Endothelial cell of umbilical vein (primary cell): ENCODE measurements around the gene LPA. TPM values are rescaled to one million over a fixed set of nuclear protein-coding genes. Genes with fewer than 3 reads are reported as not detected.

Source experiments
- BruUV-seq: library from RNA; stranded (reverse); fragments of 400-500 nt; replicated peaks from 2 replicates; lab custom pipeline; 2021; lab: Mats Ljungman, UMichigan
- CTCF ChIA-PET: fragments of 300-600, 350-600 bp; sonication (Branson Sonifier 250); formaldehyde crosslinking; loops from one replicate; lab custom pipeline; 2021; ENCODE audit warnings: antibody characterized with exemption, inconsistent platforms; lab: Charles Lee
- POLR2A ChIA-PET: fragments of 300-600, 350-600 bp; sonication (Branson Sonifier 250); formaldehyde crosslinking; loops from one replicate; lab custom pipeline; 2021; ENCODE audit warnings: antibody characterized with exemption, inconsistent platforms; lab: Charles Lee
- DNase-seq: peaks from one replicate; pipeline ENCODE4 v3.0.0-alpha.2; 2011; ENCODE audit warnings: low read depth, low spot score
- FAIRE-seq: peaks from 2 replicates; lab custom pipeline; 2011; peaks lifted over from hg19 to GRCh38; lab: Jason Lieb, UNC
- H2AFZ ChIP-seq: 2 replicates; pipeline ENCODE4 v1.6.0; 2012; ENCODE audit warnings: low read depth, low read length, control low read depth, inconsistent platforms
- H3K27ac ChIP-seq: 2 replicates; pipeline ENCODE4 v1.5.1; 2011; ENCODE audit warnings: low read depth, mild to moderate bottlenecking, control low read depth, low read length, moderate library complexity; ENCODE audit not compliant: insufficient read depth
- H3K27me3 ChIP-seq, 2 experiments: 2 replicates each; pipeline versions ENCODE4 v1.6.0 to v1.6.1; 2011; ENCODE audit warnings: low read length in 2 of 2, mixed read lengths in 1 of 2; ENCODE audit not compliant: control insufficient read depth in 2 of 2, insufficient read depth in 2 of 2
- H3K36me3 ChIP-seq, 2 experiments: 2 replicates in 1 of 2; 3 replicates in 1 of 2; pipeline ENCODE4 v1.5.1; 2011; ENCODE audit warnings: low read length in 2 of 2, mild to moderate bottlenecking in 1 of 2, moderate library complexity in 1 of 2; ENCODE audit not compliant: control insufficient read depth in 2 of 2, insufficient read depth in 2 of 2; ENCODE audit errors: extremely low read depth in 1 of 2
- H3K4me1 ChIP-seq: 3 replicates; pipeline ENCODE4 v1.5.1; 2011; ENCODE audit warnings: mild to moderate bottlenecking, low read length; ENCODE audit not compliant: control insufficient read depth, insufficient read depth; ENCODE audit errors: extremely low read depth
- H3K4me2 ChIP-seq: 2 replicates; pipeline ENCODE4 v1.6.1; 2011; ENCODE audit warnings: low read length, control low read depth, mixed read lengths; ENCODE audit not compliant: insufficient read depth
- H3K4me3 ChIP-seq, 3 experiments: fragments of 200-600 bp in 1 of 3; sonication (generic), shearing (Covaris generic) in 1 of 3; replicated peaks in 1 of 3; 2 replicates each; pipeline ENCODE4 v1.5.1; 2011 to 2016; ENCODE audit warnings: control low read depth in 3 of 3, low read length in 3 of 3, mild to moderate bottlenecking in 2 of 3, inconsistent platforms in 1 of 3, low read depth in 1 of 3, moderate library complexity in 1 of 3; ENCODE audit not compliant: insufficient read depth in 1 of 3
- H3K79me2 ChIP-seq: 2 replicates; pipeline ENCODE4 v1.6.0; 2012; ENCODE audit warnings: low read length, inconsistent platforms; ENCODE audit not compliant: control insufficient read depth, insufficient read depth
- H3K9ac ChIP-seq: replicated peaks from 2 replicates; pipeline ENCODE3; 2011; ENCODE audit warnings: low read length, control low read depth; ENCODE audit not compliant: insufficient read depth; ENCODE audit errors: extremely low read depth
- H3K9me1 ChIP-seq: replicated peaks from 3 replicates; pipeline ENCODE4 v1.6.0; 2011; ENCODE audit warnings: mild to moderate bottlenecking, low read length; ENCODE audit not compliant: control insufficient read depth, insufficient read depth; ENCODE audit errors: extremely low read depth
- H3K9me3 ChIP-seq: replicated peaks from 2 replicates; pipeline ENCODE4 v1.5.1; 2012; ENCODE audit warnings: low read length, inconsistent platforms; ENCODE audit not compliant: control insufficient read depth, insufficient read depth
- H4K20me1 ChIP-seq: replicated peaks from 2 replicates; pipeline ENCODE3; 2011; ENCODE audit warnings: mild to moderate bottlenecking, low read length; ENCODE audit not compliant: control insufficient read depth, insufficient read depth; ENCODE audit errors: extremely low read depth
- EZH2 ChIP-seq: IDR thresholded peaks from 2 replicates; pipeline ENCODE4 v1.6.1; 2012; ENCODE audit warnings: borderline replicate concordance, low read depth, mild to moderate bottlenecking, moderate library complexity, low read length, inconsistent platforms; ENCODE audit not compliant: severe bottlenecking
- FOS ChIP-seq: IDR thresholded peaks from 2 replicates; pipeline ENCODE4 v1.6.1; 2011; ENCODE audit warnings: mild to moderate bottlenecking, low read length, moderate library complexity, borderline replicate concordance; ENCODE audit not compliant: insufficient read depth
- GATA2 ChIP-seq: IDR thresholded peaks from 2 replicates; pipeline ENCODE4 v1.7.0; 2011; ENCODE audit warnings: low read depth, mild to moderate bottlenecking, moderate library complexity, mixed read lengths, low read length; ENCODE audit not compliant: insufficient read length, insufficient read depth
- JUN ChIP-seq: IDR thresholded peaks from 2 replicates; pipeline ENCODE4 v1.6.1; 2011; ENCODE audit warnings: borderline replicate concordance, low read depth; ENCODE audit not compliant: insufficient read length, insufficient read depth
- MYC ChIP-seq: IDR thresholded peaks from one replicate; pipeline ENCODE4 v1.6.1; 2011; ENCODE audit warnings: mild to moderate bottlenecking, low read depth, low read length
- POLR2A ChIP-seq: IDR thresholded peaks from 2 replicates; pipeline ENCODE4 v1.6.1; 2012; ENCODE audit warnings: low read depth, mild to moderate bottlenecking, control low read depth, low read length
- POLR2AphosphoS5 ChIP-seq: IDR thresholded peaks from 2 replicates; pipeline ENCODE4 v1.6.1; 2012; ENCODE audit warnings: low read depth, mild to moderate bottlenecking, control low read depth, low read length, moderate library complexity; ENCODE audit not compliant: insufficient read depth
- dilution Hi-C: fragments of 300-500 bp; cut with MboI; formaldehyde crosslinking; loops from one replicate; pipeline ENCODE4 v1.15.0; 2019; ENCODE audit warnings: low sequenced_read_pairs; ENCODE audit not compliant: extremely low pct_ligation_motif_present
- intact Hi-C: fragments of 100-400 bp; cut with micrococcal nuclease; formaldehyde crosslinking; loops from one replicate; pipeline ENCODE4 v1.10.0; 2022
- polyA plus RNA-seq, 4 experiments: library from polyadenylated mRNA; depleted of rRNA in 3 of 4; stranded (reverse) in 3 of 4; unstranded in 1 of 4; fragments of >200 nt; gene quantifications; 2 replicates each; pipeline versions ENCODE4 v1.2.1 to v1.2.3, GENCODE V29; 2011 to 2012; ENCODE audit warnings: missing spikeins in 1 of 4
- total RNA-seq: library from RNA; stranded (reverse); gene quantifications from 2 replicates; pipeline ENCODE4 v1.2.3, GENCODE V29; 2021
- TF ChIP-seq, protein P1 (sequence below): IDR thresholded peaks from 2 replicates; pipeline ENCODE4 v1.6.1; 2011; ENCODE audit not compliant: insufficient read depth, insufficient read length
- TF ChIP-seq, protein P2 (sequence below), 2 donors: IDR thresholded peaks; 1 replicate in 1 of 2; 2 replicates in 1 of 2; pipeline ENCODE4 v1.5.1; 2011; ENCODE audit warnings: low read length in 2 of 2, mild to moderate bottlenecking in 2 of 2, moderate library complexity in 2 of 2, control low read depth in 1 of 2, inconsistent platforms in 1 of 2, low read depth in 1 of 2; ENCODE audit not compliant: insufficient read depth in 1 of 2; ENCODE audit errors: extremely low read depth in 1 of 2

Gene LPA
- total and polyA plus RNA-seq, 2 donors (not counting 3 experiments of a cell fraction or from before 2014, with no cell fraction given), result not detected

DNA sequence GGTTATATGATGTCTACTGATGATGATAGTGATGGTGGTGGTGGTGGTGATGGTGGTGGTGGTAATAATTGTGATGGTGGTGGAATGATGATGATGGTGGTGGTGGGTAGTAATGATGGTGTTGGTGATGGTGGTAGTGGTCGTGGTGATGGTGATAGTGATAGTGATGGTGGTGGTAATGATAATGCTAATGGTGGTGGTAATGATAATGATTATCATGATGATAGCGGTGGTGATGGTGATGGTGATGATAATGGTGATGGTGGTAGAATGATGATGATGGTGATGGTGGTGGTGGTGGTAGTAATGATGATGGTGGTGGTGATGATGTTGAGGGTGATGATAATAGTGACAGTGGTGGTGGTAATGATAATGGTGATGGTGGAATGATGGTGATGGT, 4.5 kb upstream of the LPA start:
- Histone ChIP-seq H3K4me2 (no peak overlapping the region), H3K9ac (no peak overlapping the region), H3K27ac (no peak overlapping the region), H4K20me1 (no peaks in the 10 kb centered on the region), H3K27me3 (no peaks in the 10 kb centered on the region), H3K9me3 (no peaks in the 10 kb centered on the region), H3K4me3 (no peak overlapping the region), H3K9me1 (no peaks in the 10 kb centered on the region), H3K79me2 (no peaks in the 10 kb centered on the region), H3K4me1 (no peaks in the 10 kb centered on the region), H2AFZ (no peak overlapping the region), H3K36me3 (no peaks in the 10 kb centered on the region)
- TF ChIP-seq EZH2 (no peak), JUN (no peak), GATA2 (no peak), POLR2A (no peak), MYC (no peak), FOS (no peak)
- TF ChIP-seq, protein P1, sequence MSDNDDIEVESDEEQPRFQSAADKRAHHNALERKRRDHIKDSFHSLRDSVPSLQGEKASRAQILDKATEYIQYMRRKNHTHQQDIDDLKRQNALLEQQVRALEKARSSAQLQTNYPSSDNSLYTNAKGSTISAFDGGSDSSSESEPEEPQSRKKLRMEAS, result no peak
- no peak for DNase-seq
- ChIA-PET POLR2A (no interaction called here), CTCF (no interaction called here)
- intact Hi-C loops, result no loop called here
- dilution Hi-C loops, result no loop called here
- BruUV-seq, result no TSS peak
- no peak for FAIRE-seq

DNA sequence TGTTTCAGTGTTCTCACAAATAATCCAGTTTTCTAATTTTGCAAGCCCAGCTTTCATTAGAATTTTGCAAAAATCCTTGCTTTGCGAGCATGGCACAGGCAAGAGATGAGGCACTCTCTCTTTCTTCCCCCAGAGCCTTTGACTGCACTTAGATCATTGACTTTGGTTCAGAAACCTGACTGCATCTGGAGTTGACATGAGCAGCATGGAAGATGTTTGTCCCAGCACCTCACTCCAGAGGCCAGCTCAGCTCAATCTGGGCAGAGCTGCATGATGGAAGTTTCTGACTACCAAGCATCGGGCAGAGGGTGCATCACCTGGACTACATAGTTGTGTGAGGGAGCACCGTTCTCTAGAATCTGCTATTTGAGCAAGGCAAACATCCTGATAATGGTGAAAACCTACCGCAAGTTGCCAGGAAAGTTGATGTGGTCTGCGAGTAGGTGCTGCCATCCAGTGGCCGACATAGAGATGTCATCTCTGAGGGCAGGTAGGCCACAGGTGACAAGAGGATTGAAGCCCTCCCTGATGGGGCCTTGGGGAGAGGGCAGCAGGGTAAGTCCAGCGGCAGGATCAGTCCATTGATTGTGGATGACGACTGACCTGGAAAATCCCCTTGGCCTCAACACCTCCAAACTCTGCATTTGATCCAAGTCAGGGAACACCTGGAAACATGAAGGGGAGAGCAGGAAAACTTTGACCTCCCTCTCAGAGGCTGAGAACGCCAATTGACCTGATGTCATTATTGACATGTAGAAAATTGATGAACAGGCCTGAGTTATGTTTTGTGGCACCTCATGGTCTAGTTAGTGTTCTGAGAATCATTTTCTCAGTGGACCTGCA, 3.8 kb upstream of the LPA start:
- Histone ChIP-seq H3K27ac (no peak overlapping the region), H3K9ac (no peak overlapping the region), H3K27me3 (no peaks in the 10 kb centered on the region), H3K4me3 (no peak overlapping the region), H3K9me3 (no peaks in the 10 kb centered on the region), H3K4me2 (no peak overlapping the region), H3K4me1 (no peaks in the 10 kb centered on the region), H3K36me3 (no peaks in the 10 kb centered on the region), H4K20me1 (no peaks in the 10 kb centered on the region), H3K9me1 (no peaks in the 10 kb centered on the region), H3K79me2 (no peaks in the 10 kb centered on the region), H2AFZ (no peak overlapping the region)
- dilution Hi-C loops (no loop called here), intact Hi-C loops (no loop called here)
- TF ChIP-seq JUN, result no peak
- no peak for TF ChIP-seq GATA2
- no peak for TF ChIP-seq EZH2
- no peak for TF ChIP-seq FOS
- TF ChIP-seq, protein P1, result no peak
- TF ChIP-seq MYC, result no peak
- TF ChIP-seq, protein P2, sequence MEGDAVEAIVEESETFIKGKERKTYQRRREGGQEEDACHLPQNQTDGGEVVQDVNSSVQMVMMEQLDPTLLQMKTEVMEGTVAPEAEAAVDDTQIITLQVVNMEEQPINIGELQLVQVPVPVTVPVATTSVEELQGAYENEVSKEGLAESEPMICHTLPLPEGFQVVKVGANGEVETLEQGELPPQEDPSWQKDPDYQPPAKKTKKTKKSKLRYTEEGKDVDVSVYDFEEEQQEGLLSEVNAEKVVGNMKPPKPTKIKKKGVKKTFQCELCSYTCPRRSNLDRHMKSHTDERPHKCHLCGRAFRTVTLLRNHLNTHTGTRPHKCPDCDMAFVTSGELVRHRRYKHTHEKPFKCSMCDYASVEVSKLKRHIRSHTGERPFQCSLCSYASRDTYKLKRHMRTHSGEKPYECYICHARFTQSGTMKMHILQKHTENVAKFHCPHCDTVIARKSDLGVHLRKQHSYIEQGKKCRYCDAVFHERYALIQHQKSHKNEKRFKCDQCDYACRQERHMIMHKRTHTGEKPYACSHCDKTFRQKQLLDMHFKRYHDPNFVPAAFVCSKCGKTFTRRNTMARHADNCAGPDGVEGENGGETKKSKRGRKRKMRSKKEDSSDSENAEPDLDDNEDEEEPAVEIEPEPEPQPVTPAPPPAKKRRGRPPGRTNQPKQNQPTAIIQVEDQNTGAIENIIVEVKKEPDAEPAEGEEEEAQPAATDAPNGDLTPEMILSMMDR (IDR thresholded peaks at IDR 0.05; ENCODE audit: extremely low read depth in 1 of 2, insufficient read depth in 1 of 2, low read depth in 1 of 2, low read length in 2 of 2), result no peak
- TF ChIP-seq POLR2A, result no peak
- no peak for TF ChIP-seq POLR2AphosphoS5
- no TSS peak for BruUV-seq
- DNase-seq, result no peak
- FAIRE-seq, result no peak
- CTCF ChIA-PET, result no interaction called here
- POLR2A ChIA-PET, result no interaction called here
